Subcutaneous abdominal adipose tissue (tissue), 5 donors: ENCODE measurements around the gene RND2.

Experiments used
- H3K27ac ChIP-seq: one replicate; pipeline ENCODE4 v1.7.0; 2013; ENCODE audit warnings: low read depth, mild to moderate bottlenecking, inconsistent platforms, low read length, moderate library complexity
- H3K27me3 ChIP-seq, 5 donors: one replicate each; pipeline ENCODE4 v1.7.0; 2013; ENCODE audit warnings: low read length in 5 of 5, inconsistent platforms in 1 of 5; ENCODE audit not compliant: control insufficient read depth in 5 of 5, insufficient read depth in 4 of 5
- H3K36me3 ChIP-seq, 5 donors: one replicate each; pipeline ENCODE4 v1.7.0; 2013; ENCODE audit warnings: low read length in 5 of 5; ENCODE audit not compliant: control insufficient read depth in 5 of 5, insufficient read depth in 5 of 5
- H3K4me1 ChIP-seq, 5 donors: one replicate each; pipeline ENCODE4 v1.7.0; 2013; ENCODE audit warnings: low read length in 5 of 5, mild to moderate bottlenecking in 3 of 5, moderate library complexity in 1 of 5; ENCODE audit not compliant: control insufficient read depth in 5 of 5, insufficient read depth in 5 of 5
- H3K4me3 ChIP-seq, 5 donors: one replicate each; pipeline ENCODE4 v1.7.0; 2013; ENCODE audit warnings: low read length in 5 of 5, low read depth in 1 of 5
- H3K9ac ChIP-seq, 5 donors: one replicate each; pipeline ENCODE4 v1.7.0; 2013; ENCODE audit warnings: low read length in 5 of 5, mild to moderate bottlenecking in 4 of 5, moderate library complexity in 3 of 5
- H3K9me3 ChIP-seq, 5 donors: one replicate each; pipeline ENCODE4 v1.7.0; 2013; ENCODE audit warnings: low read length in 5 of 5; ENCODE audit not compliant: control insufficient read depth in 5 of 5
- donor health status: healthy.
- donor health status: healthy.
- donor health status: healthy.
- donor health status: healthy.
- donor health status: healthy.

Gene RND2

GRCh38 chr17:43006639-43007551, 18.1 kb upstream of the RND2 start, which contains the start of gene IFI35:
IFI35 (plus strand) TSS chr17:43006784; CDS start chr17:43006948, 164 bp downstream.
- peak within 1 kb of the TSS; percentile 94 to 98 (median 94) for H3K4me3 ChIP-seq
- peaks cover 0 to 42% (median 18%) of the 10 kb centered on the region in 5 donors for H3K4me1 ChIP-seq

GRCh38 chr17:43010667-43011308, 14.2 kb upstream of the RND2 start:
- Histone ChIP-seq H3K27me3 (no peaks in the 10 kb centered on the region), H3K4me3 (peak overlapping the region in 3 of 5 donors; percentile 4 to 47 (median 23)), H3K9me3 (no peaks in the 10 kb centered on the region), H3K9ac (peak overlapping the region in 1 of 5 donors; percentile 11), H3K27ac (peak overlapping the region; percentile 59), H3K4me1 (peaks cover 16 to 74% (median 52%) of the 10 kb centered on the region in 5 donors), H3K36me3 (peaks cover 0 to 33% (median 28%) of the 10 kb centered on the region in 5 donors)

More at GRCh38 chr17:43006639-43007551, 18.1 kb upstream of the RND2 start, which contains the start of gene IFI35:
- no peaks in the 10 kb centered on the region for H3K27me3 ChIP-seq
- peak within 1 kb of the TSS; percentile 94 to 99 (median 98) for H3K9ac ChIP-seq
- peak within 1 kb of the TSS; percentile 98 for H3K27ac ChIP-seq
- peaks cover 3 to 20% (median 19%) of the 10 kb centered on the region in 5 donors for H3K36me3 ChIP-seq
- H3K9me3 ChIP-seq = no peaks in the 10 kb centered on the region

- H3K9ac ChIP-seq = peak overlapping the region in 2 of 5 donors; percentile 30 to 37
- H3K36me3 ChIP-seq = peaks cover 0 to 42% (median 37%) of the 10 kb centered on the region in 5 donors
These were observed 13.1 kb upstream of the RND2 start for GRCh38 chr17:43011728-43012472.

GRCh38 chr17:43013296-43013695, 11.7 kb upstream of the RND2 start:
- Histone ChIP-seq H3K9ac (peak overlapping the region in 1 of 5 donors; percentile 16), H3K4me1 (peaks cover 23 to 71% (median 52%) of the 10 kb centered on the region in 5 donors), H3K27ac (peak overlapping the region; percentile 57), H3K4me3 (no peak overlapping the region), H3K27me3 (no peaks in the 10 kb centered on the region), H3K36me3 (peaks cover 0 to 51% (median 48%) of the 10 kb centered on the region in 5 donors), H3K9me3 (no peaks in the 10 kb centered on the region)

More at GRCh38 chr17:43011728-43012472, 13.1 kb upstream of the RND2 start:
- Histone ChIP-seq H3K27me3 (no peaks in the 10 kb centered on the region), H3K4me1 (peaks cover 23 to 75% (median 55%) of the 10 kb centered on the region in 5 donors), H3K4me3 (no peak overlapping the region), H3K27ac (peak overlapping the region; percentile 57), H3K9me3 (no peaks in the 10 kb centered on the region)

- Histone ChIP-seq H3K36me3 (peaks cover 0 to 59% (median 52%) of the 10 kb centered on the region in 5 donors), H3K9ac (peak overlapping the region in 1 of 5 donors; percentile 64), H3K27me3 (no peaks in the 10 kb centered on the region), H3K27ac (peak overlapping the region; percentile 69), H3K9me3 (no peaks in the 10 kb centered on the region), H3K4me3 (no peak overlapping the region), H3K4me1 (peaks cover 23 to 74% (median 60%) of the 10 kb centered on the region in 5 donors)
These were observed 10.9 kb upstream of the RND2 start for GRCh38 chr17:43014020-43014648.

GRCh38 chr17:43014649-43015542, 10.1 kb upstream of the RND2 start:
- Histone ChIP-seq H3K36me3 (peaks cover 0 to 62% (median 52%) of the 10 kb centered on the region in 5 donors), H3K4me3 (no peak overlapping the region), H3K9ac (peak overlapping the region in 2 of 5 donors; percentile 49 to 64), H3K9me3 (no peaks in the 10 kb centered on the region), H3K27me3 (no peaks in the 10 kb centered on the region), H3K27ac (peak overlapping the region; percentile 69), H3K4me1 (peaks cover 26 to 81% (median 68%) of the 10 kb centered on the region in 5 donors)

GRCh38 chr17:43015579-43015978, 9.5 kb upstream of the RND2 start:
- Histone ChIP-seq H3K36me3 (peaks cover 0 to 62% (median 52%) of the 10 kb centered on the region in 5 donors), H3K27me3 (no peaks in the 10 kb centered on the region), H3K4me1 (peaks cover 28 to 83% (median 75%) of the 10 kb centered on the region in 5 donors), H3K9ac (peak overlapping the region in 2 of 5 donors; percentile 49 to 64), H3K4me3 (no peak overlapping the region), H3K27ac (peak overlapping the region; percentile 69), H3K9me3 (no peaks in the 10 kb centered on the region)

- peak overlapping the region; percentile 69 for H3K27ac ChIP-seq
- H3K4me3 ChIP-seq = peak overlapping the region in 2 of 5 donors; percentile 6 to 28
- no peaks in the 10 kb centered on the region for H3K27me3 ChIP-seq
- H3K36me3 ChIP-seq = peaks cover 0 to 62% (median 52%) of the 10 kb centered on the region in 5 donors
- peaks cover 28 to 84% (median 80%) of the 10 kb centered on the region in 5 donors for H3K4me1 ChIP-seq
- H3K9ac ChIP-seq = peak overlapping the region in 2 of 5 donors; percentile 6 to 64
- no peaks in the 10 kb centered on the region for H3K9me3 ChIP-seq
These were observed 8.8 kb upstream of the RND2 start for GRCh38 chr17:43016216-43016615.
